ENCODE measurements around the gene ATL1.
"Not testable (repeated sequence)": the region's sequence is repeated elsewhere in the genome, so short reads cannot be mapped to it uniquely, and the experiment has no call there.

Gene ATL1

DNA sequence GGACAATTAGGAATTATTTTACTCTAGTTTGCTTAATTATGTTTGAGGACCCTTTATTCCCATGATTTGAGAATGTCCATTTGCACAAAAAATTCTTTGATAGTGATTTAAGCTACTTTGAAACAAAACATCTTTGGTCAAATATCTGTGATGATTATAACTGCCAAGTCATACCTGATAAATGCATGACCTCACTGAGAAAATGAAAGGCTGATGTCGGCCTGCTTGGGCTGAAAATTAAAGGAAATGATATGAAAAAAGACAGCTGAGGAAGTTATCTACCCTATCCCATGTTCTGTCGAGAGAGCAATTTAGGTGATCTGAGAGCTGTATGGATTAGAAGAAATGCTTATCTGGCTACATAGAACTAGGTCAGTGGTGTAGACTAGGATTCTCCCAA lies 43.6 kb downstream of the ATL1 start:
- no peak for DNase-seq

DNA sequence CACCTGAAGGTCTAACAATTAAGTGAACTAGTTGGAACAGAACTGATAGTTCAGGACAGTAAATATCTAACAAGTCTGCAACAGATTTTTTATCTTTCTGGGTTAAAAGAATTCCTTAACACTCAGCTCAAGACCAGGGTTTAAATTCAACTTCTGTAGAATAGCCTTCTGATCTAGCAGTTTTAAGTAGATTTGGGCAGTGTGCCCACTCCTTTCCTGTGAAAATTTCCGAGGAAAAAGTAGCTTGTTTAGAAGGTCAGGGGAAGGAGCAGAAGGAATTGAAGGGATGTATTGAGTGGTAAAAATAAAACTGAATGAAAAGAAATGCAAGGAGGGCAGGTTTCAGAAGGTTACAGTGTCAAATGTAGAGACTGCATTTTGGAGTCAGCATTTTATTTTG lies 45.8 kb downstream of the ATL1 start:
- DNase-seq = no peak

GRCh38 chr14:50606468-50606867 lies 46.5 kb downstream of the ATL1 start:
- no peak for DNase-seq

GRCh38 chr14:50607181-50607580 lies 47.2 kb downstream of the ATL1 start:
- peak; percentile 48 to 68 for DNase-seq

DNA sequence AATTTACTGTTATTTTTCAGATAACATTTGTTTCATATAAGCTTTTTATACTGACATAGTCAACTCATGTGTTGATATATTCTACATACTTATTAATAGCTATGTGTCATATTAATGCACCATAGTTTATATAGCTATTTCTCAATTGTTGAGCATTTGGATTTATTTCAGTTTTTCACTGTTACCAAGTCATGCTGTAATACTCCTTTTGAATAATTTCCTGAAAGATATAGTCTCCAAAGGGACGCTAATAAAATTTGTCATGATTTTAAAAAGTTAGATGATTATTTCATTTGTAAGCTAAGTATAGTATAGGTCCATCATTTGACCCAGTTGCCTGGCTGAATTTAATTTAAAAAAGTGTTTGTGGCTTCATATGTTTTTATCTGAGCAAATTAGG lies 47.8 kb downstream of the ATL1 start:
- no peak for DNase-seq

DNA sequence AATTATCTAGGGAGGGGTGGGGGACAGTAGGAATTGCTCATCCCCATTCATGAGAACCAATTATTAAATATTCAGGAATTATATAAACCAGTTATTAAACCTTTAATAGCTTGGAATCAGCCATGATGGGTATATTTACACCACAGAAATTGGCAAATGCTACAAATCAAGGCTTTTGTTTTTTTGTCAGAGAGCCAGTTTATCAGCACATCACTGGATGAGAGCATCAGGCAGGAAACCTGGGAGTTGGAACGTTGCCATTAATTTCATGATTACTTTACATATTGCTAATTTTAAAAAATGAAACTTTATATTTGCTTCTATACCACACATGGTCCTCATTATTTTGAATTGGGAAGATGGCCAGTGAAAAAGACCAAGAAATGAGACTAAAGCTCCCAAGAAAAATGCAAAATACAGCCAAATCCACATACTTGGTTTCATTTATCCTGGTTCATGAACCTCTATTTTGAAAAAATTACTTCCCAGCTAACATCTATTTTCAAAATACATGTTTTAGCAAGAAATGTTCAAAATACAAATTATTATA lies 48.4 kb downstream of the ATL1 start:
- DNase-seq = no peak

DNA sequence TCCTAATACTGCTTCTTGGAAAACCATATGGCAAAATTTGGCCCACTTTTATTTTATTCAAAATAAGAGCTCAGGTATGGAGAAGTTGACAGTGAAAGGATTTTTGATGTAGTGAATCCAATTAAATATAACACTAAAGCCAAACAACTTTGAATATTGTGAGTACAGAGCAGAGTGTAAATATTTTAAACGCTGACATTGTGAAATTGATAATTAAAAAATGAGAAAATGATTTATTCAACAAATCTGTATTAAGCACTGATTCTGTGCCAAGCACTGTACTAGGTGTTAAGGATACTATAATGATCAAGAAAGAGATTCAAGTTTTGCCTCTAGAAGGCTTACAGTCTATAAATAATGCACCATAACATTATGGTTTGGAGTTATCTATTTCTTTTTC lies 50.5 kb downstream of the ATL1 start:
- no peak for DNase-seq

GRCh38 chr14:50612806-50613205 lies 52.9 kb downstream of the ATL1 start:
- no peak for DNase-seq

- DNase-seq = no peak
These were observed 55.1 kb downstream of the ATL1 start for GRCh38 chr14:50615056-50615455.

GRCh38 chr14:50615552-50615951 lies 55.6 kb downstream of the ATL1 start:
- no peak for DNase-seq

DNA sequence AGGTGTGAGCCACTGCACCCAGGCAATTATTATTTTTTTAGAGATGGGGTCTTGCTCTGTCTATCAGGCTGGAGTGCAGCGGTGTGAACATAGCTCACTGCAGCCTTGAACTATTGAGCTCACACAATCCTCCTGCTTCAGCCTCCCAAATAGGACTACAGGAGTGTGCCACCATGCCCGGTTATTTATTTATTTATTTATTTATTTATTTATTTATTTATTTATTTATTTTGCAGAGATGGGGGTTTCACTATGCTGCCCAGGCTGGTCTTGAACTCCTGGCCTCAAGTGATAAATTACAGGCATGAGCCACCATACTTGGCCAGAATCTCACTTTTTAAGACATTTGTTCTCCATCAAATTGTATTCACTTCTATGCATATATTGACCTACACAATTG lies 56.3 kb downstream of the ATL1 start:
- DNase-seq = no peak

DNA sequence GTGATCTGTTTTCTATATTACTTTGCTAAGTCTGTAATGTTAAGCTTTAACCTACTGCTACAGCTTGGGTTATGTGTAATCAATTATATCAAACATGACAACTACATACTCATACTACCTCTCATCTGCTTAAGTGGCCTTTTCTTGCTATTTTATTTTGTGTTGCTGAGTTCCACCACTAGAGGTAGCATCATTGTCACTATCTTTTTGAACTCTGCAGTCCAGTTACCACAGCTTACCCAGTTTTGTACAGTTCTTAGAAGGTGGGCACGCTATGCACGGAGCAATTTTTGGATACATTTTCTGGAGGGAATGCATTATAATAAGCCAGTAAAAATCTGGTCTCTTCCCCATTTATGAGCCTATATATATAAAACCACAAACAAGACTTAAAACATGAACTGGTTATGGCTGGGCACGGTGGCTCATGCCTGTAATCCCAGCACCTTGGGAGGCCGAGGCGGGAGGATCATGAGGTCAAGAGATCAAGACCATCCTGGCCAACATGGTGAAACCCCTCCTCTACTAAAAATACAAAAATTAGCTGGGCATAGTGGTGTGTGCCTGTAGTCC lies 59.7 kb downstream of the ATL1 start:
- peak; percentile 6 to 38 for DNase-seq

DNA sequence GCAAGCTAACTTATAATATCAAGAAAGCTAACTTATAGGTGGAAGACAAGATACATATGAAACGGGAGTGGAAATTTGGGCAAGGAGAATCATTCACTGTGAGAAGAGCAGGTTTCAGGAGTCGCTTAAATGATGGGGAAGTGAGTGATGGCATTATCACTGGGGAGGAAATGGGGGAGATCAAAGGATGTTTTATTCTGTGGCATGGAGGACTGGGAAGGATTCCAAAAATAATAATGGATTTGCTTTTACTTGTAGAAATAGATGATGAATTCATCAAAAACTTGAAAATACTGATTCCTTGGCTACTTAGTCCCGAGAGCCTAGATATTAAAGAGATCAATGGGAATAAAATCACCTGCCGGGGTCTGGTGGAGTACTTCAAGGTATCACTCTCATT lies 60.4 kb downstream of the ATL1 start:
- no peak for DNase-seq

DNA sequence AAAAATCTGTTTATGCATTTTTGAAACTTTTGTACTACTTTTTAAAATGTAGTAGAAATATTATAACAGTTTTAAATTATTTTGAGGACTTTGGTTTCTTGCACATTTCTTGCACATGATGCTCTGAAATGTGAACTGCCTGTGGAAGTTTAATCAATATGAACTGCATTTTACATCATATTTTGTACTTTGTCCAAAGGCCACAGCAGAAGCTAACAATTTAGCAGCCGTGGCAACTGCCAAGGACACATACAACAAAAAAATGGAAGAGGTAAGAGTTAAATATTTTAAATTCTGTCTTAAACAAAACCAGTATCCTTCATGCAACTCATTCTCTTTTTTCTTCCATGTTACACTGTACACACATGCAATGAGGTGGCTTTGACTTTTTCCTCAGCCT lies 63.0 kb downstream of the ATL1 start:
- no peak for DNase-seq

DNA sequence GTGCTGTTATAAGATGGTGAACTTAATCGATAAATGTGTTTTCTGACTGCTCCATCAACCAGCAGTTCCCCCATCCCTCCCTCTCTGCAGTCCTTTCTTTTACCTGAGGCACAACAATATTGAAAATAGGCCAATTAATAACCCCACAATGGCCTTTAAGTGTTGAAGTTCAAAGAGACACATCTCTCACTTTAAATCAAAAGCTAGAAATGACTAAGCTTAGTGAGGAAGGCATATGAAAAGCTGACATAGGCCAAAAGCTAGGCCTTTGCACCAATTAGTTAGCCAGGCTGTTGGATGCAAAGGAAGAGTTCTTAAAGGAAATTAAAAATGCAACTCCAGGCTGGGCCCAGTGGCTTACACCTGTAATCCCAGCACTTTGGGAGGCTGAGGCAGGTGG lies 64.5 kb downstream of the ATL1 start:
- no peak for DNase-seq

DNA sequence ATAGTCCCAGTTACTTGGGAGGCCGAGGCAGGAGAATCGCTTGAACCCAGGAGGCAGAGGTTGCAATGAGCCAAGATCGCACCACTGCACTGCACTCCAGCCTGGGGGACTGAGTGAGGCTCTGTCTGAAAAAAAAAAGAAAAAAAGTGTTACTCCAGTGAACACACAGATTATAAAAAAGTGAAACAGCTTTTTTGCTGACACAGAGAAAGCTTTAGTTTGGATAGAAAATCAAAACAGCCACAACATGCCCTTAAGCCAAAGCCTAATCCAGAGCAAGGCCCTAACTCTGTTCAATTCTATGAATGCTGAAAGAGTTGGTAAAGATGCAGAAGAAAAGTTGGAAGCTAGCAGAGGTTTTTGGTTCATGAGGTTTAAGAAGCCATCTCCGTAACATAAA lies 65.0 kb downstream of the ATL1 start:
- DNase-seq = not testable (repeated sequence)

GRCh38 chr14:50631408-50631821 lies 71.5 kb downstream of the ATL1 start:
- DNase-seq = no peak

GRCh38 chr14:50633954-50634353 lies 74.0 kb downstream of the ATL1 start:
- DNase-seq = peak in 1 of 2 donors; percentile 2

GRCh38 chr14:50635141-50635540 lies 75.2 kb downstream of the ATL1 start:
- DNase-seq = no peak

DNA sequence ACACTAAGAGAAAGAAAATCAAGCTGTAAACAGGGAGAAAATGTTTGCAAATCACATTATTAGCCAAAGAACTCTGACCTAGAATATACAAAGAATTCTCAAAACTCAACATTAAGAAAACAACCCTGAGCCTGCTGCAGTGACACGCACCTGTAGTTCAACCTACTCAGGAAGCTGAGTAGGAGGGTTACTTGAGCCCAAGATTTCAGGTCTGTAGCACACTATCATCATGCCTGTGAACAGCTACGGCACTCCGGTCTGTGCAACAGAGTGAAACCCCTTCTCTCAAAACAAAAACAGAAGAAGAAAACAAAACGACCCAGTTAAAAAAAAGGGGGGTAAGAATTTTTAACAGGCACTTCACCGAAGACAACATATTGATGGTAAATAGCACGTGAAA lies 87.3 kb downstream of the ATL1 start:
- no peak for DNase-seq

DNA sequence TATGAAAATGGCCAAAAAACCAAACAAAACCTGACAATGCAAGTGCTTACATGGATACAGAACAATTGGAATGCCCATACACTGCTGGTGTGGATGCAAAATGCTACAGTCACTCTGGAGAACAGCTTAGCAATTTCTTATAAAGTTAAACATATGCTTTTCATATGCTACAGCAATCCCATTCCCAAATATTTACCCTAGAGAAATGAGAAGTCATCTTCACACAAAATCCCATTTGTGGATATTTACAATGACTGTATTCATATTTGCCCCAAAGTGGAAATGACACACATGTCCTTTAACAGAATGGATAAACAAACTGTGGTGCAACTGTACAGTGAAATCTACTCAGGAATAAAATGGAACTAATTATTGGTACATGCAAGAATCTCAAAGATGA lies 87.8 kb downstream of the ATL1 start:
- DNase-seq = no peak

- no peak for DNase-seq
These were observed 89.7 kb downstream of the ATL1 start for GRCh38 chr14:50649691-50650090.

- no peak for DNase-seq
These were observed 96.8 kb downstream of the ATL1 start for GRCh38 chr14:50656776-50657175.

DNA sequence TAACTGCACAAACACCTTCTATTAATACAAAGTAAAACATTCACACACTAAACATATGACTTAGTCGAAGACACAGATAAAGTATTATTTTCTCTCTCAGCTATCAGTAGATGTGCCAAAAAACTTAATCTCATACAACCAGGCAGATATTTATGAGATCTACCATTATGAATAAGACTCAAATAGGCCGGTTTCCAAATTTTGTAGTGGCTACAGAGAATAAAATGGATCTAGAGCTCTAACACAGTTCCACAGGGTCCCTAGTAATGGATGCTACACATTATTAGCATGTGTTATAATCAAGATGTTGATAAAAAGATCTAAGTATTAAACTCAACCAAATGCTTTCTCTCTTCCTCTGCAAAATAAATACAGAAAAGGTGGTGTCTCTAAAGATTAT lies 97.8 kb downstream of the ATL1 start:
- no peak for DNase-seq

DNA sequence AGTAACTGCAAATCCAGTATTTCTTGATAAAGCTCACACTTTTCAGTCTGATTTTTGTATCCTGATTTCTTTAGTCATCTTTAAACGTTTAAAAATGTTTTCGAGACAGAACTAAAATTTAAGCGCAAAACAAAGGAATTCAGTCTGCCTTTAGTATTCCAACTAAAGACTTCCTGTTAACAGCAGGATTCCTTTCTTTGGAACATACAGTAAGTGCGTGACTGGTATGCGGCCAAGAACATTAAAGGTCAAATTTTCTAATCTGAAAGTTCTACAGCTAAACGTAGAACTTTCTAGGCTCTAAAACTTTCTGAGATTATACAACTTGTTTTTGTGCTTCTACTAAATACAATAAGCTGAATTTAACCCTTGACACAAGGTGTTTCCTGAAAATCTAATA lies 98.3 kb downstream of the ATL1 start:
- no peak for DNase-seq

Measured in inflammatory macrophage (primary cell).